ENCODE measurements around the gene FBH1.

Gene FBH1

DNA sequence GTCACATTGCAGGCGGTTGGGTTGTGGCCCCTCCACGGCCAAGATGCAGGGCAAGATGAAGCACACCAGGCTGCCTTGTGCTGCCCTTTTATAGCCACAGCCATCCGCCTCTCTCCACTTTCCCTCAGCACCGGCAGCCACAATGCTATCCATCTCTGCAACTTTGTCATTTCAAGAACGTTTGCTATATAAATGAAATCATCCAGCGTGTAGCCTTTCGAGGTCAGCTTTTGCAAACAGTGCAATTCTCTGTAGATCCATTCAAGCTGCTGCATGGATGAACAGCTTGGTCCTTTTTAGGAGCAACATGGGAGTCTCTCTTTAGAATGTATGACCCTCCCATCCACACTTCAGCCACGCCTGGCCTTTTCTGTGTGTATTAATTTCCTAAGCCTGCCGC lies 93.7 kb downstream of the FBH1 start:
- DNase-seq: no peak

DNA sequence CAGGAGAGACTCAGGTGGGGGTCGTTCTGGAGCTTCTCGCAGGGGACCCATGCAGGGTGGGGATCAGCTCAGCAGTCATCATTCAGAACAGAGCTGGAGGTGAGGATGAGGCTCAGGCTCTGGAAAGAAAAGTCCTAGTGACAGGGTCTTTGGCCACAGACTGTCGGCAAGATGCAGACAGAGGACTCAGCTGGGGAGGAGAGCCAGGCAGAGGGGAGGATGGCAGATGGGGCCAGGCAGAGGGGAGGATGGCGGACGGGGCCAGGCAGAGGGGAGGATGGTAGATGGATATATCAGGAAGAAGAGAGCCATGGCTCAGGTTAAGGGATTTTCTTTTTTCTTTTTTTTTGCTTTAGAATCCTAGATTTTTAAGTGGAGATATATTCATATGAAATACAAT lies 95.0 kb downstream of the FBH1 start:
- no peak for DNase-seq
